ENCODE data around the gene UTF1. TPM values are rescaled to one million over a fixed set of nuclear protein-coding genes. Genes with fewer than 3 reads are reported as not detected.
A peak's percentile ranks its signal among the peaks of the same experiment; 100 is the strongest.

The UTF1 gene
- total RNA-seq, 4 donors from 2014 or later = not detected

DNA sequence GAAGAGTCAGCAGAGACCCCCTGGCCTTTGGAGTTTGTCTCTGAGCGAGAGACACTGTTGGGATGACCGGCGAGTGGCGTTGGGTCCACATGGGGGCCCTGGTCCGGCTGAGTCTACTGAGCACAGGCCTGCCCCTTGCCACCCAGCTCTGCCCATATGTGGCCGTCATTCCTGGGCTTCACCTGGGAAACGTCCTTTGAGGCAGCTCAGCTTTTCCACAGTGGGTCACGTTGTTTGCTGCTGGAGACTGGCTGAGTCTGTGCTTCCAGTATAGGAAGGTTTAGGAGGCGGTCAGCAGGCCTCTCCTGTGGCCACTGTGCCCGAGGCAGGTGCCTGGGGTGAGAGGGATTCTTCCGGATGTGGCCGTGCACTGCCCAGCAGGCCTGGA, 29.6 kb downstream of the UTF1 start:
- no peak overlapping the region for H3K4me3 ChIP-seq
- peaks cover 0 to 54% (median 26%) of the 10 kb centered on the region in 3 donors for H3K4me1 ChIP-seq
- TF ChIP-seq POLR2A (IDR thresholded peaks at IDR 0.05) (no peak), EP300 (IDR thresholded peaks at IDR 0.05) (no peak), POLR2AphosphoS5 (IDR thresholded peaks at IDR 0.05) (no peak), CTCF (IDR thresholded peaks at IDR 0.05) (no peak)
- WGBS, 2 donors (ENCODE audit: low coverage in 1 of 2) = 73% methylated on average over 3 of the region's 12 CpGs; no CpG with 5 or more reads in 1 of the 2 donors
- peak overlapping the region in 3 of 4 donors; percentile 49 to 75 (median 53) for H3K27ac ChIP-seq
- no peak for ATAC-seq
- H3K9me3 ChIP-seq = no peaks in the 10 kb centered on the region
- H3K27me3 ChIP-seq = peaks cover 19% of the 10 kb centered on the region
- H3K36me3 ChIP-seq = no peaks in the 10 kb centered on the region

- Histone ChIP-seq H3K9me3 (no peaks in the 10 kb centered on the region), H3K36me3 (no peaks in the 10 kb centered on the region), H3K4me1 (peaks cover 0 to 54% (median 26%) of the 10 kb centered on the region in 3 donors), H3K27ac (peak overlapping the region; percentile 72 to 92 (median 90)), H3K27me3 (peaks cover 7% of the 10 kb centered on the region), H3K4me3 (peak overlapping the region; percentile 77 to 97)
- TF ChIP-seq CTCF (IDR thresholded peaks at IDR 0.05) (no peak), POLR2AphosphoS5 (IDR thresholded peaks at IDR 0.05) (no peak), EP300 (IDR thresholded peaks at IDR 0.05) (no peak), POLR2A (IDR thresholded peaks at IDR 0.05) (no peak)
- 0% methylated on average over 1 of the region's 50 CpGs; no CpG with 5 or more reads in 1 of the 2 donors for WGBS, 2 donors (ENCODE audit: low coverage in 1 of 2)
- peak; percentile 65 for ATAC-seq
Measured at GRCh38 chr10:133260895-133261725, 31.1 kb downstream of the UTF1 start.

- Histone ChIP-seq H3K4me1 (peaks cover 0 to 54% (median 26%) of the 10 kb centered on the region in 3 donors), H3K27ac (peak overlapping the region; percentile 72 to 92 (median 90)), H3K9me3 (no peaks in the 10 kb centered on the region), H3K27me3 (peaks cover 7% of the 10 kb centered on the region), H3K36me3 (no peaks in the 10 kb centered on the region), H3K4me3 (peak overlapping the region; percentile 77 to 97)
- peak; percentile 74 for ATAC-seq
- TF ChIP-seq CTCF (IDR thresholded peaks at IDR 0.05) (no peak), POLR2A (IDR thresholded peaks at IDR 0.05) (peak; percentile 42 to 49)
- 0% methylated on average over 7 of the region's 79 CpGs; no CpG with 5 or more reads in 1 of the 2 donors for WGBS, 2 donors (ENCODE audit: low coverage in 1 of 2)
Measured at GRCh38 chr10:133261726-133262325, 31.8 kb downstream of the UTF1 start.

DNA sequence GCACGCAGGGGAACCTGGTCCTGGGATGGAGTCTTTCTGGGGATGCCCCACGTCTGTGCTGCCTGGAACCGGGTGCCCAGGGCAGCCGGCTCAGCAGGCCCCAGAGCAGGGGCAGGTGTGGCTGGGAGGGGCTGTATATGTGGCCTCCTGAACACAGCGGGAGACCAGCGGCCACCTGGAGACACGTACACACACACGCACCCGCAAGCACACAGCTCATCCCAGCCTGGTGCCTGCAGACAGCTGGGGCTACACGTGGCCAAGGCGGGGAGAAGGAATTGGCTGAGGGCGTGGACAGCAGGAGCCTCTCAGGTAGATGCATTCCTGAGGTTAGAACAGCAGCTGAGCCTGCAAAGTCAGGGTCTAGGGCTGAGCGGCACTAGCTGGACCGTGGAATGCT, 32.7 kb downstream of the UTF1 start:
- peak overlapping the region in 1 of 2 donors; percentile 97 for H3K4me3 ChIP-seq
- no peaks in the 10 kb centered on the region for H3K36me3 ChIP-seq
- no CpG with 5 or more reads among the region's 14 CpGs for WGBS, 2 donors (ENCODE audit: low coverage in 1 of 2)
- ATAC-seq = no peak
- TF ChIP-seq POLR2AphosphoS5 (IDR thresholded peaks at IDR 0.05) (no peak), EP300 (IDR thresholded peaks at IDR 0.05) (no peak), POLR2A (IDR thresholded peaks at IDR 0.05) (no peak), CTCF (IDR thresholded peaks at IDR 0.05) (no peak)
- H3K4me1 ChIP-seq = peaks cover 0 to 47% (median 19%) of the 10 kb centered on the region in 3 donors
- H3K9me3 ChIP-seq = no peaks in the 10 kb centered on the region
- peak overlapping the region in 1 of 4 donors; percentile 92 for H3K27ac ChIP-seq
- no peaks in the 10 kb centered on the region for H3K27me3 ChIP-seq
